A549 treated with dexamethasone at 1 μM for 4 hours (cell line): ENCODE results near the gene TAS1R2. TPM values are rescaled to one million over a fixed set of nuclear protein-coding genes. Genes with fewer than 3 reads are reported as not detected.

Experiments used
- total RNA-seq: library from RNA; stranded (reverse); fragments of 200-300 nt; extraction: Qiagen RNA extraction; gene quantifications from 5 replicates; pipeline ENCODE4 v1.2.3, GENCODE V29; 2022

TAS1R2 gene
- total RNA-seq = not detected in 5 replicates

GRCh38 chr1:18859560-18859959, at the start of gene TAS1R2:
Gene TAS1R2, minus strand, starts transcription at chr1:18859660. Its CDS starts 0 bp downstream, at chr1:18859660.

GRCh38 chr1:18902523-18903290, 43.2 kb upstream of the TAS1R2 start, which contains the start of gene ALDH4A1:
Gene ALDH4A1, minus strand, starts transcription at chr1:18902555. Its CDS starts 32 bp downstream, at chr1:18902523.

Other genes starting within 250 kb of the TAS1R2 start
- gene PAX7, start 228.8 kb downstream of the TAS1R2 start, total RNA-seq = 0.47 to 1.0 TPM (median 0.89 TPM) in 5 replicates
- 10.2 to 14.4 TPM (median 13.8 TPM) in 5 replicates for gene ALDH4A1, start 42.9 kb upstream of the TAS1R2 start, total RNA-seq
- gene IFFO2, start 97.0 kb upstream of the TAS1R2 start, total RNA-seq = 5.7 to 9.8 TPM (median 7.7 TPM) in 5 replicates